ENCODE measurements around the gene VTI1A.

The VTI1A gene

DNA sequence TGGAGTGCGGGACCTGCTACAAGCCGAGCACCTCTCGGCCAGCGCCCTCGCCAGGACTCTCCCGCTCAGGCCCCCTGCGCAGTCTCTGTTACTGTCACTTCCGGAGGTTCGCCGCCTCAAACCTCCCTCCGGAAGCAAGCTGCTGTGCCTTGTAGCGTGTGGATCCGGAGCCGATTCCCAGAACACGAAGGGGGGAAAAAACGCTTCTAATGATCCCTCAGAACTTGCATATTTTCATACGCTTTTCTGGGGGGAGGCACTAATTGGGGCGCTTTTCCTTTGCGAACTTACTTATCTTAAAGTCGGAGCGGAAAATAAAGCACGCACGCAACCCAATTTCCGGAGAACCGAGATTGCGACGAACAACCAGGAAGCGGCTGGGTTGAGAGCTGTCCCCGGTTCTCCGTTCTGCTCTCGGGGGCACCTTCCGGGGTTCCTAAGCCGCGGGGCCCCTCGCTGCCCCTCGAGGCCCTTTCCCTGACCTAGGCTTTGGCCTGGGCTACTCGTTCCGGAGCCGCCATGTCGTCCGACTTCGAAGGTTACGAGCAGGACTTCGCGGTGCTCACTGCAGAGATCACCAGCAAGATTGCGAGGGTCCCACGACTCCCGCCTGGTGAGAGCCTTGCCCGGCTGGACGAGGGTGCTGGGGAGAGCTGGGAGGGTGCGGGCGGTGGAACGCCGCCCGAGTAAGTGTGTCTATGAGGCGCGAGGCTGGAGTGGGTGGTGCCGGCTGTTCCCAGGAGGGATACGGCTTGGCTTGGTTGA, at the start of gene VTI1A, which contains the start of gene ZDHHC6 (continued):
- peak; percentile 43; the same call in 1 of the 2 replicates for TF ChIP-seq PRDM10 (tag by site-specific recombination; IDR thresholded peaks at IDR 0.05)
- 0 out of 2 replicates have a peak, but pooled peaks have one; percentile 26 for TF ChIP-seq SCRT2 (tag by site-specific recombination; IDR thresholded peaks at IDR 0.05)
- TF ChIP-seq ZNF274 (IDR thresholded peaks at IDR 0.05; ENCODE audit: low read length): no peak
- no peak for TF ChIP-seq ZNF274 (tag by site-specific recombination; IDR thresholded peaks at IDR 0.05; ENCODE audit: borderline replicate concordance)
- TF ChIP-seq HOXC10 (CRISPR knock-in tag; IDR thresholded peaks at IDR 0.05): no peak
- TF ChIP-seq MZF1 (tag by site-specific recombination; IDR thresholded peaks at IDR 0.05; ENCODE audit: borderline replicate concordance): no peak; the same call in 1 of the 2 replicates
- no peak for TF ChIP-seq ZNF701 (tag by site-specific recombination; IDR thresholded peaks at IDR 0.05)
- TF ChIP-seq ZEB2 (tag by site-specific recombination; IDR thresholded peaks at IDR 0.05): peak; percentile 78
- peak; percentile 85; the same call in 1 of the 2 replicates for TF ChIP-seq ZNF580 (tag by site-specific recombination; IDR thresholded peaks at IDR 0.05)
- TF ChIP-seq ZNF664 (tag by site-specific recombination; IDR thresholded peaks at IDR 0.05): peak; percentile 68; the same call in 1 of the 2 replicates
- no peak for TF ChIP-seq ZNF114 (tag by site-specific recombination; IDR thresholded peaks at IDR 0.05)
- TF ChIP-seq ZBTB17 (tag by site-specific recombination; IDR thresholded peaks at IDR 0.05): peak; percentile 86
- TF ChIP-seq ZNF169 (tag by site-specific recombination; IDR thresholded peaks at IDR 0.05): no peak
- 0 out of 2 replicates have a peak, but pooled peaks have one; percentile 83 for TF ChIP-seq GLI4 (tag by site-specific recombination; IDR thresholded peaks at IDR 0.05)
- no peak for TF ChIP-seq PRDM2 (tag by site-specific recombination; IDR thresholded peaks at IDR 0.05; ENCODE audit: borderline replicate concordance)
- TF ChIP-seq OVOL3 (tag by site-specific recombination; IDR thresholded peaks at IDR 0.05): no peak
- TF ChIP-seq ZNF473 (tag by site-specific recombination; IDR thresholded peaks at IDR 0.05): no peak
- TF ChIP-seq ZBTB8A (tag by site-specific recombination; IDR thresholded peaks at IDR 0.05): peak; percentile 42; the same call in 1 of the 2 replicates
- TF ChIP-seq, protein P1, sequence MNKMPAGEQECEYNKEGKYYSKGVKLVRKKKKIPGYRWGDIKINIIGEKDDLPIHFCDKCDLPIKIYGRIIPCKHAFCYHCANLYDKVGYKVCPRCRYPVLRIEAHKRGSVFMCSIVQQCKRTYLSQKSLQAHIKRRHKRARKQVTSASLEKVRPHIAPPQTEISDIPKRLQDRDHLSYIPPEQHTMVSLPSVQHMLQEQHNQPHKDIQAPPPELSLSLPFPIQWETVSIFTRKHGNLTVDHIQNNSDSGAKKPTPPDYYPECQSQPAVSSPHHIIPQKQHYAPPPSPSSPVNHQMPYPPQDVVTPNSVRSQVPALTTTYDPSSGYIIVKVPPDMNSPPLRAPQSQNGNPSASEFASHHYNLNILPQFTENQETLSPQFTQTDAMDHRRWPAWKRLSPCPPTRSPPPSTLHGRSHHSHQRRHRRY (tag by site-specific recombination; IDR thresholded peaks at IDR 0.05): no peak
- TF ChIP-seq ZNF670 (tag by site-specific recombination; IDR thresholded peaks at IDR 0.05; ENCODE audit: low read depth): no peak
- TF ChIP-seq ZNF48 (tag by site-specific recombination; IDR thresholded peaks at IDR 0.05): no peak
- TF ChIP-seq, protein P2, sequence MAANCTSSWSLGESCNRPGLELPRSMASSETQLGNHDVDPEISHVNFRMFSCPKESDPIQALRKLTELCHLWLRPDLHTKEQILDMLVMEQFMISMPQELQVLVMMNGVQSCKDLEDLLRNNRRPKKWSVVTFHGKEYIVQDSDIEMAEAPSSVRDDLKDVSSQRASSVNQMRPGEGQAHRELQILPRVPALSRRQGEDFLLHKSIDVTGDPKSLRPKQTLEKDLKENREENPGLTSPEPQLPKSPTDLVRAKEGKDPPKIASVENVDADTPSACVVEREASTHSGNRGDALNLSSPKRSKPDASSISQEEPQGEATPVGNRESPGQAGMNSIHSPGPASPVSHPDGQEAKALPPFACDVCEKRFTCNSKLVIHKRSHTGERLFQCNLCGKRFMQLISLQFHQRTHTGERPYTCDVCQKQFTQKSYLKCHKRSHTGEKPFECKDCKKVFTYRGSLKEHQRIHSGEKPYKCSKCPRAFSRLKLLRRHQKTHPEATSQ (tag by site-specific recombination; IDR thresholded peaks at IDR 0.05): peak; percentile 85; the same call in 1 of the 2 replicates
- TF ChIP-seq ZNF768 (tag by site-specific recombination; IDR thresholded peaks at IDR 0.05): no peak
- no peak; the same call in 1 of the 2 replicates for TF ChIP-seq ZNF280D (tag by site-specific recombination; IDR thresholded peaks at IDR 0.05)
